HK-2 (cell line): ENCODE data around the gene HNRNPM.
"Not testable (repeated sequence)": the region's sequence is repeated elsewhere in the genome, so short reads cannot be mapped to it uniquely, and the experiment has no call there.

Source experiments
- DNase-seq: peaks from one replicate; pipeline ENCODE4 v3.0.0-alpha.2; 2018; ENCODE audit not compliant: unreplicated experiment

Gene HNRNPM

DNA sequence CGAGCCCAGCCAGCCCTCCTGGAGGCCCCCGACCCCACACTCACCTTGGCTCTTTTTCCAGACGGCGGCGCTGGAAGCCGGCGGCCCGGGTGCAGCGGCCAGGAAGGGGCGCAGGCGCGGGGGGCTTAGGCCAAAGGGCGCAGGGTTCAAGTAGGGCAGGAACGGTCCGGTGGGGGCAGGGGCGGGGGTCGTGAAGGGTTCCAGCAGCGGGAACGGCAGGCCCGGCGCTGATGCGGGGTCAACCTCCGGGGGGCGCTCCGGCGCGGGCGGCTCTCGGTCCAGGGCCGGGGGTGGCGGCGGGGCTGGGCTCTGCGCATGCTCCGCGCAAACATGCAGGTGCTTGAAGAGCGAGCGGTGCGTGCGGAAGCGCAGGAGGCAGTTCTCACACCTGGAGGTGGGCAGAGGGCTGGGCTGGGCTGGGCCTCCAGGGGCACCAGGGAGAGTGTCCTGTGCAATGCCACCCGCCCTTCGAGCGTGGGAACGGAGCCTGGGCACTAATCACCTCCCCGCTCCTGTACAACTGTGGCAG, 66.9 kb downstream of the HNRNPM start:
- DNase-seq: no peak

GRCh38 chr19:8512115-8512967, 67.6 kb downstream of the HNRNPM start:
- DNase-seq: no peak

GRCh38 chr19:8513036-8513686, 68.4 kb downstream of the HNRNPM start:
- DNase-seq: no peak

- peak; percentile 97 for DNase-seq
These were observed 69.1 kb downstream of the HNRNPM start, which contains the start of gene ZNF414 for GRCh38 chr19:8513687-8514504. Gene ZNF414 (minus strand): TSS chr19:8514167. CDS start chr19:8514046, 121 bp downstream.

DNA sequence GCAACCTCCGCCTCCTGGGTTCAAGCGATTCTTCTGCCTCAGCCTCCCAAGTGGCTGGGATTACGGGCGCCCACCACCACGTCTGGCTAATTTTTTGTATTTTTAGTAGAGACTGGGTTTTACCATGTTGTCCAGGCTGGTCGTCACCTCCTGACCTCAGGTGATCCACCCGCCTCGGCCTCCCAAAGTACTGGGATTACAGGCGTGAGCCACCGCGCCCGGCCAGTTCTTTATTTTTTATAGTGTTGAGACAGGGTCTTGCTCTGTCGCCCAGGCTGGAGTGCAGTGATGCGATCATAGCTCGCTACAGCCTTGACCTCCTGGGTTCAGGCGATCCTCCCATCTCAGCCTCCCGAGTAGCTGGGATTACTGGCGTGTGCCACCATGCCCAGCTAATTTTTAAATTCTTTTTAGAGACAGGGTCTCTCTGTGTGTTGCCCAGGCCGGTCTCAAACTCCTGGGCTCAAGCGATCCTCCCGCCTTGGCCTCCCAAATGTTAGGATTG, 69.8 kb downstream of the HNRNPM start:
- DNase-seq: not testable (repeated sequence)

DNA sequence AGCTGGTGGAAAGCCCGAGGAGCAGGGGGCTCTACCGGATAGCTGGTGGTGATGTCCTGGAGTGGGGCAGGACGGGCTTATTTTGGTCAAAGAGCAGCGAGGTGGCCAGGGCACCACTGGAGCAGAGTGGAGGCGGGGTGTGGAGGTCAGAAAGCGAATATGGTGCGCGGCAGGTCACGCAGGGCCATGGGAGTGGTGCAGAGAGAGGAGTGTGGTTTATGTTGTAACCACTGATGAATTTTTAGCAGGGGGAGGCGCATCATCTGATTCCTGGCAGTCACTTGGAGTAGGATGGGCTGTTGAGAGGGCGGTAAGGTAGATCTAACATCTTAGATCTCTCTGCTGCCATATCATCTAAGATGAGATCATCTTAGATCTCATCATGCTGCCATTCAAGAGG, 70.5 kb downstream of the HNRNPM start:
- DNase-seq: no peak

DNA sequence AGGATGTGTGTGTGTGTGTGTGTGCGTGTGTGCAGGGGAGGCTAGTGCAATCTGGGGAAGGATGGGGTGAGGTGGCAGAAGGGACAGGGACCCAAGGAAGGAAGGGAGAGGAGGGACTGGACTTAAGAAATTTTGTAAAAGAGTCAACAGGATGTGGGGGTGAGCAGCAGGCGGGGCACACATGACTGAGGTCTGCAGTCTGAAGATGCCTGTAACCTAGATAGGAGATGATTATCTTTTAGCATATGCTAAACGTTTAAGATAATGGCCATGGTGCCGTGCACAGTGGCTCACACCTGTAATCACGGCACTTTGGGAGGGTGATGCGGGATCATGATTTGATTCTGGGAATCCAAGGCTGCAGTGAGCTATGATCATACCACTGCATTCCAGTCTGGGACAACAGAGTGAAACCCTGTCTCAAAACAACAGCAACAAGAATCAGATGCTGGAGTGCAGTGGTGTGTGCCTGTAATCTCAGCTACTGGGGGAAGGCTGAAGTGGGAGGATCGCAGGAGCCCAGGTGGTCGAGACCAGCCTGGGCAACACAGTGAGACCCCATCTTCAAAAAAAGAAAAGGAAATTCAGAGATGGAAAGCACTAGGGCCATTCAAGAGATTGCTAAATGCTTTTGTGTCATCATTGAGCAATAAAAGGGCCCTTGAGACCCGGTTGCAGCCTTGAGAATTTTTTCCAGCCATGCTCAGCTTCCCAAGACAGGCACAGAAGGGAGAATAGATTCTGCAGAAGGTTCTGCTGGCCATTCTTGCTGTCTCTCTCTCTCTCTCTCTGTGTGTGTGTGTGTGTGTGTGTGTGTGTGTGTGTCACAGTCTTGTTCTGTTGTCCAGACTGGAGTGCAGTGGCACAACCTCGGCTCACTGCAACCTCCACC, 73.0 kb downstream of the HNRNPM start:
- no peak for DNase-seq

- no peak for DNase-seq
These were observed 73.8 kb downstream of the HNRNPM start for GRCh38 chr19:8518536-8518935.

DNA sequence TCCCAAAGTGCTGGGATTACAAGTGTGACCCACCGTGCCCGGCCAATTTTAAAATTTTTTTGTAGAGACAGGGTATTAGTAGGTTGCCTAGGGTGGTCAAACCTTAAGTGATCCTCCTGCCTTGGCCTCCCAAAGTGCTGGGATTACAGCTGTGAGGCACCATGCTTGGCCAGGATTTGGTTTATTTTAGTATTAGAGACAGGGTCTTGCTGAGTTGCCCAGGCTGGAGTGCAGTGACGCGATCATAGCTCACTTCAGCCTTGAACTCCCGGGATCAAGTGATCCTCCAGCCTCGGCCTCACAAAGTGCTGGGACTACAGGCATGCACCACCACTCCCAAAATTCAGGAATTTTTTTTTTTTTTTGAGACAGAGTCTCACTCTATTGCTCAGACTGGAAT, 74.6 kb downstream of the HNRNPM start:
- no peak for DNase-seq

- DNase-seq: no peak
These were observed 80.6 kb downstream of the HNRNPM start for GRCh38 chr19:8525401-8525684.

DNA sequence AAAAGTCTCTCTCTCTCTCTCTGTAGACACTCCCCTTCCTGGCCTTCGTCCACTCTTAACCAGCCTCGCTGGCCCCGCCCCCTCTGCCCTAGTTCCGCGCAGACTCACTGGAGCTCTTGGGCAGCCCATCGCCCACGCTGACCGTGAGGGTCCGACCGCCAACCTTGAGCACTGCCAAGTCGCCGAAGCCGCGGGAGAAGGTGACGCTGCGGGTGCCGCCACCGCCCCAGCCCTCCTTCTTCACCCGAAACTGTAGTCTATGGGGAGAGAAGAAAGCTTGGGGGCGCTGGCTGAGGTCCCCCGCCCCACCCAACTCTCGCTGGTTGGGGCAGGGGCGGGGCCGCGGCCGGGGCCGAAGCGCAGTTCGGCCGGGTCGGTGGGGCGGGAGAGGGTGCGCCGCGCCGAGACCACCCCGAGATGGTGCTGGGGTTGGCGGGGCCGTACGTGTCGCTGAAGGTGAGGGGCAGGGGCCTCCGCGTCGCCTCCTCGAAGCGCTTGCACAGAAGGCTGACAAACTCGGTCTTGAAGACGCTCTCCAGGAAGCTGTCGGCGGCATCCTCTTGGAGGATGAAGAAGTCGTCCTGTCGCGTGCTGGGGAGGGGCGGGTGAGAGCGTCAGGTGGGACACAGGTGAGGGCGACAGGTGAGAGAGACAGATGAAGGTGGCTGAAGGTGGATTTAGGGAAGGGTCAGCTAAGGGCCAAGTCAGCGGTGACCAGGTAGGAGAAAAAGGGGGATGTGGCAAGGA, 81.7 kb downstream of the HNRNPM start:
- peak; percentile 90 for DNase-seq

DNA sequence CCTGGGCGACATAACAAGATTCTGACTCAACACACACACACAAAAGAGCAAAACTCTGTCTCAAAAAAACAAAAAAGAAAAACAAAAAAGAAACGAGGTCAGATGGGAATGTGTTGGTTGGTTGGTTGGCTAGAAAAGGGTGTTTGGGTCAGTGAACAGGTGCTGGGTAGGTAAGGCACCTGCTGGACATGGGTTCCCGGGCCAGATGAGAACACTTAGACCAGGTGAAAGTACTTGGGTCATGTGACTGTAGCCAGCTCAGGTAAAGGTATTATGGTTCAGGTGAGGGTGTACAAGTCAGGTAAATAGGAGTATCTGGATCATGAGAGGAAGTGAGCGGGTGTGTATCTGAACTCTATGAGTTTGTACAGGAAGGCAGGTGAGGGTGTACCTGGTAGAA, 83.7 kb downstream of the HNRNPM start:
- DNase-seq: no peak

DNA sequence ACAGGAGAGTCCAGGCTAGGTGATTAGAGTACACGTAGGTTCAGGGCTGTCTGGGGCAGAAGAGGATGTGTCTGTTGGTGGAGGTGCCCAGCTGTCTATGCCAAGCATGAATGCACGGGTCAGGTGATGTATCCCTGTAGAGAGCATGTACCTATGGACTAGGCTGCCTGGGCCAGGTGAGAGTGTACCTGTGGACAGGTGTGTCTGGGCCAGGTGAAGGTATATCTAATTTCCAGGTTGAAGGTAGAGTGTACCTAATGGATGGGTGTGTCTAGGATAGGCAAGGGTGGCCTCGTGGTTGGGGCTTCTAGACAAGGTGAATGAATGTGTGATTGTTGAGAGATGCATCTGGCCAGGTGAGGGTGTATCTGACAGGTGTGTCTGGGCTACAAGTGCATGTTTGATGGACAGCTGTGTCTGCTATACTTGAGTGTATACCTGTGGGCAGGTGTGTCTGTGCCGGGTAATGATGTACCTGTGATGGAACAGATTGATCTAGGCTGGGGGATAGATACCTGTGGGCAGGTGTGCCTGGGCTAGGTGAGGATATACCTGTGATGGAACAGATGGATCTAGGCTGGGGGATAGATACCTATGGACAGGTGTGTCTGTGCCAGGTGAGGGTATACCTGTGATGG, 84.7 kb downstream of the HNRNPM start:
- DNase-seq: no peak

DNA sequence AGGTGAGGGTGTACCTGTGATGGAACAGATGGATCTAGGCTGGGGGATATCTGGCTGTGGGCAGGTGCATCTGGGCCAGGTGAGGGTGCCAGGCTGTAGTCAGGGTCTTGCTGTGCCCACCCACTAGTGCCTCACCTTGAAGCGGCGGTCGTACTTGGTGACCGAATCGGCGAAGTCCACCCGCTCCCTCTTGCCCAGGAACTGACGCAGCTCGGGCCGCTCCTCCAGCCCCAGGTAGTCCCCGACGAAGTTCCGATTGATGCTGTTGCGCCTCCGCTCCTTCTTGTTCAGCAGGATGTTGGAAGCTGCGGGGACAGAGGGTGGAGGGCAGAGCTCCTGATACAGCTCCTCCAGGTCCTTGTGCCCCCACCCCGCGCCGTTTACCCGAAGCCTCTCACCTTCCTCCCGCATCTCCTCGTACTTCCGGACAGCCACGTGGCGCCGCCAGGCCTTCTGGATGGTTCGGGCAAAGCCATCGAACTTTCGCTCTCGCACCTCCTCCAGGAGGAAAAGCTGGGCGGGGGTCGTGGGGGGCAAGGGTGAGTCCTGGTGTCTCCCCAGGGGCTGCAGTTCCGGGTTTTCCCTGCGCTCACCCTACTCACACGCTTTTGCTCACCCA, 85.4 kb downstream of the HNRNPM start:
- DNase-seq: no peak

GRCh38 chr19:8531470-8531869, 86.7 kb downstream of the HNRNPM start:
- no peak for DNase-seq

- no peak for DNase-seq
These were observed 87.5 kb downstream of the HNRNPM start for GRCh38 chr19:8532225-8532624.

DNA sequence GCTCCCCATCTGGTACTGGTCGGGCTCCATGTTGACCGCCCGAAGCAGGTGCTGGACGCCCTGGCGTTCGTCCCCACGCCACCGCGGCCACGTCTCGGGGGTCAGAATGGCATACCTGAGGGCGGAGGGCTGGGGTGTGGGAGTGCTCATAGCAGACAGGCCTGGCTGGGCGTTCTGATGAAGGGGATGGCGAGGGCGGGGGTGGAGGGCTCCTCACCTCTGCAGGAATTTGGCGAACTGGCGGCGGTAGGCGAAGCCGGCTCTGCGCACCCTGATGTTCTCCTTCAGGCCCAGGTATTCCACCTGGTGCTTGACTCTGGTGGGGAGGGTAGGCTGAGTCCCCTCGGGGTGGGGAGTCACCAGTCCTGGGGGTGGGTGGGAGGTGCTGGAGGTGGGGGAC, 91.5 kb downstream of the HNRNPM start:
- no peak for DNase-seq

- DNase-seq: no peak
These were observed 92.3 kb downstream of the HNRNPM start for GRCh38 chr19:8537099-8537498.
